ENCODE results near the gene PITX3.

The PITX3 gene

DNA sequence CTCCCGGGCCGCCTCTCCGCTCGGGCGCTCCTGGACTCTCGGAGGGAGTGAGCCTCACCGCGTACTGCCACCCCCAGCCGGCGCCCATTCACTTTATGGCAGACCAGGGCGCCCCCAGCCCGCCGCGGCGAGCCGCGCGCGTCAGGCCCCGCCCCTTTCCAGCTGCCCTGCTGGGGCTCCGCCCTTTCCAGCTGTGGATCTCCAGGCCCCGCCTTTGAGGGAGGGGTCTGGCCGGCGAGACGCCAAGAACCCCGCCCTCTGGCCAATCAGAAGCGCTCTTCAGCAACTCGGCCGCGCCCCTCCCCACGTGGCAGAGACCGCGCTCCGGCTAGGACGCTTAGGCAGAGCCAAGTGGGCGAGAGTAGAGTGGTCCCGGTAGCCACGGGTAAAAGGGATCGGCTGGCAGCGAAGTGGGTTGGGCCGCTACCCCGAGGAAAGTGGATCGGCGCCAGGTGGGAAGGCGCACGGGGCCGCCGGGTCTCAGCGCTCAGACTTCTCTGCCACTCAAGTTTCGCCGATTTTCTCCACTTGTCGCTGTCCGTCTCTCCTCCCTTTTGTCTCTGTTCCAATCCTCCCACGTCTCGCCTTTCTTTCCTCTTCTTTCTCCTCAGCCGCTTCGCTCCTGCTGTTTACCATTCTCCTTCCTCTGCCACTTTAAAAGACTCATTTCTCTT lies at the start of gene PITX3:
PITX3 (minus strand) TSS at position 69 of the 674 bp plus-strand sequence. CDS start 9,432 bp downstream, outside the sequence.
- peak; percentile 58 for DNase-seq

DNA sequence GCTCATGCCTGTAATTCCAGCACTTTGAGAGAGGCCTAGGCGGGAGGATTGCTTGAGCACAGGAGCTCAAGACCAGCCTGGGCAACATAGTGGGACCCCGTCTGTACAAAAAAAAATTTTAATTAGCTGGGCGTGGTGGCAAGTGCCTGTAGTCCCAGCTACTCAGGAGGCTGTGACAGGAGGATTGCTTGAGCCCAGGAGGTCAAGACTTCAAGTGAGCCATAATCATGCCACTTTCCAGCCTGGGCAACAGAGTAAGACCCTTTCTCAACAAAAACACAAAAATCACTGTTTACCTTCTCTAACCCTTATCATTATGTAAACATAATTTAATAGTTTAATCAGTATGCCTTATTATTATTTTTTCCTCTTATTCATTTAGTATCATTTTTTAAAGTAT lies 48.5 kb upstream of the PITX3 start:
- DNase-seq = no peak

DNA sequence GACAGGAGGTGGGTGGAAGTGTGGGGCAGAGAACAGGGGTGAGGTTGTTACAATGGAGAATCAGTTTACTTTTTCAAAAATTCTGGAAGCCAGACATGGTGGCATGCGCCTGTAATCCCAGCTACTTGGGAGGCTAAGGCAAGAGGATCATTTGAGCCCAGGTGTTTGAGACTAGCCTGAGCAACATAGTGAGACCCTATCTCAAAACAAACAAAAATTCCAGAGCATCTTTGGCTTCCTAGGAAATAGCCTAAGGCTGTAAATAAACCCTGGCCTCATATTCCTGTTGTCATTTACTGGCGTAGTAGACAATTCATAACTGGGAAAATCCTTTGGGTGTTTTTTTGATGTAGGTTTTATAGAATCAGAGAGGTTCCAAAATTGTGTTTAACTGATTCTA lies 48.0 kb upstream of the PITX3 start:
- DNase-seq = no peak

DNA sequence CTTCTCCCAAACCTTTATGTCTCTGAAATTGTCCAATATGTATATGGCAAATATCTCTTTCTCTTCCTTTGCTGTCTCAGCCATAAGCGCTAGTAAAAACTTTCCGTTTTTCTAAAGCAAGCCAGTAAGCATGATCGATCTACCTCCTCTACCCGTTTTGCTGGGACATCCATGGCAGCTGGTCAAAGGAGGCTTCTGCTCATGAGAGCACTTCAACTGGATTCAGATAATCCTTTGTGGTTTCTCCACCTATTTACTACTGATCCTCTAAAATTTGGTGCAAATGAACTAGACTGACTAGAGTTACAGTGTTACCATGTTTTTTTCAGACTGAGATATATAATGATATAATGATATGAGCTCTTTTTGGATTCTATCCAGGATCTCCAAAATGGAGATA lies 46.7 kb upstream of the PITX3 start:
- DNase-seq = no peak

DNA sequence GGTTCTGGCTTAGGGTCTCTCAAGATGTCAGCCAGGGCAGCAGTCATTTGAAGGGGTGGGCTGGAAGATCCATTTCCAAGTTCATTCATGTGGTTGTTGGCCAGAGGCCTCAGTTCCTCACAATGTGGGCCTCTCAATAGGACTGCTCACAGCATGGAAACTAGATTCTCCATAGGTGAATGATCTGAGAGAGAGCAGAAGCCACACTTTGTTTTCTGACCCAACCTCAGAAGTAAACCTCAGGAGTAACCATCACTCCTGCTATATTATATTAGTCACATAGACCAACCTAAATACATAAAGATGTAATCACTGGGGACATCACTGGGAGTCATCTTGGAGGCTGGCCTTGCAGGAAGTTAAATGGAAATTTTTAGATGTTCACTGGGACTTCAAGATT lies 46.2 kb upstream of the PITX3 start:
- no peak for DNase-seq

DNA sequence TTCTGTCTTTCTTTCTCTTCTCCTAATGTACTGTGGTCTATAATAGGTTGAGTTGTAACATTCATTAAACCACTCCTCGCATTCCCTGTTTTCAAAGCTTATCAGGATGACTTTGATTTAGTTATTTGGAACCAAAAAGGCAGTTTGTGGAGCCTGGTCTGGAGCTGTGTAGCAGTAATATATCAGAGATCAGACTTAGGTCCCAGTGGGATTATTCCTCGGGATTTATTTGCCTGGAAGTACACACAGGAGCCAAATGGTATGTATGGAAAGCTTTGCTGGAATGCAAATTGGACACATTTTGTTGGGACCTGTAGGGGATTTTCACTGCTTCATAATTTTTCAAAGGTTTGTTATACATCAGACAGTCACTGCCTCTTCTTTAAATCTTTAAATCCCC lies 44.9 kb upstream of the PITX3 start:
- no peak for DNase-seq

DNA sequence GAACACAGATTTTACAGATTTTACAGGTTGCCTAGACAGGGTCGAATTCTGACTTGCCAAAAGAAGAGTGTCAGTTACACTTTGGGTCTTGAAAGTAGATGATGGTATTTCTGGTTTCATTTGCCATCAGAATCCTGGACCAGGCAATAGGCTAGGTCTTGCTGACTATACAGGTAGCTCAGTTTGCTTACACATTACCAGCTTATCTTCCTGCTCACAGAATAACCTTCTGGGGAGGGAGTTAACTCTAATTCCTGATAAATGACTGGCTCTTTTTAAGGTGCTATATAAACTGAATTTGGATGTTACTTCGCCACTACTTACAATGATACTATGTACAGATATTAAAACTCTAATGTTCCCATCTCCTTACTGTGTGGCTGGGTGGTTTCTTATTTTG lies 43.8 kb upstream of the PITX3 start:
- DNase-seq = no peak

DNA sequence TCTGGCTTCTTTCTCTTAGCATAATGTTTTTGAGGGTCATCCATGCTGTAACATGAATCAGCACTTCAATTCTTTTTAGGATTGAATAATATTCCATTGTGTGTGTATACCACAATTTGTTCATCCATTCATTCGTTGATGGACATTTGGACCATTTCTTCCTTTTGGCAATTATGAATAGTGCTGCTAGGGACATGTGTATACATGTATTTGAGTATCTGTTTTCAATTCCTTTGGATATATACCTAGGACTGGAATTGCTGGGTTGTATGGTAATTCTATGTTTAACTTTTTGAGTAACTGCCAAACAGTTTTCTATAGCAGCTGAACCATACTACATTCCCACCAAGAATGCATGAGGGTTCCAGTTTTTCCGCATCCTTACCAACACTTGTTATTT lies 43.2 kb upstream of the PITX3 start:
- no peak for DNase-seq

DNA sequence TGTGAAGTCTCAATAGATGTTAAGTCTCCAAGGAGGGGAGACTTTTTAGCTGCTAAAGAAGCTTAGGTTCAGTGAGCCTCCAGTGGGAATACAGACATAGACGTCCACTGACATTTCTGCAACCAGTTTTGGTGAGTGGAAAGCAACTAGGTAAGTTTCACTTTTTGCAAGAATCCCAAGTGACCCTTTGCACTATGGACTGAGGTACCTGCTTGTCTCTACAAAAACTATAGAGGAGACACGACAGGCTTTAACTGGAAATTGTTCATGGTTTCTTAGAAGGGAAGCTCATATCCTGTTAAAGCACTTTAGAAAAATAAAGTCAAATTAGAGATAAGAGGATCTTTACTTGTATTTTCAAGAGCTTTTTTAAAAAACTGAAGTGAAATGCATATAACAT lies 42.6 kb upstream of the PITX3 start:
- DNase-seq = no peak

DNA sequence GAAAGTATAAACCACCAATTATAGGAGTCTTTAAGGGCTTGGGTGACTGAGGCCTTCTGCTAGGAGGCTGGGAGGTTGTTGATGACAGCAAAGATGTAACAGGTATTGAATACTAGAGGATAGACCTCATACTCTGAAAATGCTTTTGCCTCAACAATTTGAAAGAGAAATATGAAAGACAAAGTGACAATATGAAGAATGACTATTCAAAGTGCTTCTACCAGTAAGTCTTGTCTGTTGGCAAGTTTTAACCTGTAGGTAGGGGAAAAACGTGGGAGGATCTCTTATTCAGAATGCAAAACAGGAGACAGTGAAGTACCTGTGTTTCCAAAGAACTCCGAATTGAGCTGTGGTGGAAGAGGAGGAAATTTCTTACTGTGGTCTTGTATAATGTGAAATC lies 42.2 kb upstream of the PITX3 start:
- DNase-seq = no peak

DNA sequence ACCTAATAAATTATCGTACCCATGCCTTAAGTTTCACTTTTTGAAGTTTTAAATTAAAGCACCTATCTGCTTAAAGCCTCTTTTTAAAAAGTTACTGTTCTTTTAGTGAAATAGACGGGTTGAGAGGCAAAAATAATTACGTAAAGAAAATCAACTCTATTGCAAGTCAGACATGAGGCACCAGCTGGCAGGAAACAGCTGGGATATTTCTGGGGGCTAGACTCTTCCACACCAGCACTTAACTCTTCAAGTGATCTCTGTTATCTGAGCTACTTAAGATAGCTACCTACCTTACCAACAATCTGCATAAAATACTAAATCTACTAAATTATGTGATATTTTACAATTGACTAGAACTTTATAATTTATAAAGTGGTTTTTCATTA lies 39.8 kb upstream of the PITX3 start:
- DNase-seq = no peak

DNA sequence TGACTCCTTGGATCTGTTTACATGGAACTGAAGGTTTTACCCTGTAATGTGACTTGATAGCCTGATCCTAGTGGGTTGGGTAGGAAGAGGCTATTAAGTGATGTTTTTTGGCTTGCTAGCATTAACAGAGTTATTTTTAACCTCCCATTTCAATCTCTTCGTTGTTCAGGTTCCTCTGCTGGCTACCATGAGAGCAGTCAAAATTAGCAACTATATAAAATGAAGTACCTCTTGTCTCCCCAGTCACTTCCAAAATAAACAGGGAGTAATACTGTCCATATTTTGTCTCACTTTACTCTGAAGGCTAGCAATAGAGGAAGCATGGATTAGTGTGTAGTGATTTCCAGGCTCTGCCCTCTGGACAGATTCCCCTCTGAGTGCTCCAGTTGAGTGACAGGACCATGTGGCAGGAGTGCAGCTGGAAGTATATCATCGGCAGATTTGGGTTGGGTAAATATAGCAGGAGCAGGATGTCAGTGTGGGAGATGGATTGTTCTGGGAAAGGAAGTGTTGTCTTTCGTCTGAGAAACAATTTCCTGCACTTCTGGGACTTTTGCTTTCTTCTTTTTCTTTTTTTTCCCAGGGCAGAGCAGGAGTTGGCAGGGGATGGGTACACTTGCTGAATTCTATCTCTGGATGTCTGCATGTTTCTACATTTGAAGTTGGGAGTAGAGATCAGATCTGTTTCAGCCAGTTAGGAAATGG lies 39.2 kb upstream of the PITX3 start:
- DNase-seq = peak; percentile 1

DNA sequence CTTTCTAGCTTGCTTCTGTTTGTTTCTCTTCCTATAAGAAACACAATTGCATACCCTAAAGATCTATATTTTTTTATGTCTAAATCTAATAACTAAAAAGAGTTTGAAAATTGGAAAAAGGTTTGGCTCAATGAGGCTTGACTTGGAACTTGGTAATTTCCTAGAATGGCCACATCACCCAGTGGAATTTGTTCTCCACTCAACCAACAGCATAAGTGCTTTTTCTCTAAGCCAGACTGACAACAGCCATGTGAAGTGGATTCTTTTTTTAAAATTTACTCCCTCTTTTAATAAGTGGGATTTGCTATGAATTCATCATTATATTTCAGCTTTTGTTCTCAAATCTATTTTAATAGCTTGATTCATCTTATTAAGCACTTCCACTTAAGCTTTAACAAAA lies 37.8 kb upstream of the PITX3 start:
- no peak for DNase-seq

DNA sequence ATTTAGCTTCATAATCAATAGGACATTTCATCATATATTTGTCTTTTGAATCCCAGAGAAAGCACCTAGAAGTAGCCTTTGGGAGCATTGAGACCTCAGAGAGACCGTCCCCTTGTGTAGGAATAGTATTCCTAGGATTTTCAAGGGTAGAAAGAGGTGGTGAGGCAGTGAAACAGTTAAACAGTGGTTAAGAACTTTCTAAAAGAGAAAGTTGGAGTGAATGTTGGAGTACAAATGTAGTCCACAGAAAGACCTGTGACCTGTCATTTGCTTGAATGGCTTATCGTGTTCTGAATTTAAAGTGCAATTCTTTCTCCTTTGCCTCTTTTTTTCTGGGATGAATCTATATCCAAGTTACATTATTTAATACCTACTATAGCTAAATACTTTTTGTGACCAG lies 34.0 kb upstream of the PITX3 start:
- DNase-seq = no peak

DNA sequence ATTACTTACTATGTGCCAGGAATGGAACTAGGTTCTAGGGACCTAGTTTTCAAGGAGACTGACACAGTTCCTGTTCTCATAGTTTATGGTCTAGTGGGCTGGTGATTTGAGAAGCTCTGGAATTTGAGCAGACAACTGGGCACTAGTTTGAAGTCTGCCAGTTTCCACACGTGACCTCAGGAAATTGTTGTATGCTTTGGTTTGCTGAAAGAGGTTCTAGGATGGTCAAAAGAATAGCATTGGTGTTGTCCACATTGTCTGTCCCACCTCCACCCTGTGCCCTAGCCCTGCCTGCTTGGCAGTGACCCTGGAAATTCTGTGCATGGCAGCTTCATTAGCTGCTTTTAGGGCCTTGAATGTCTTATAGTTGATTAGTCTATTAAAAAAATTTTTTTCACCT lies 32.8 kb upstream of the PITX3 start:
- DNase-seq = no peak

DNA sequence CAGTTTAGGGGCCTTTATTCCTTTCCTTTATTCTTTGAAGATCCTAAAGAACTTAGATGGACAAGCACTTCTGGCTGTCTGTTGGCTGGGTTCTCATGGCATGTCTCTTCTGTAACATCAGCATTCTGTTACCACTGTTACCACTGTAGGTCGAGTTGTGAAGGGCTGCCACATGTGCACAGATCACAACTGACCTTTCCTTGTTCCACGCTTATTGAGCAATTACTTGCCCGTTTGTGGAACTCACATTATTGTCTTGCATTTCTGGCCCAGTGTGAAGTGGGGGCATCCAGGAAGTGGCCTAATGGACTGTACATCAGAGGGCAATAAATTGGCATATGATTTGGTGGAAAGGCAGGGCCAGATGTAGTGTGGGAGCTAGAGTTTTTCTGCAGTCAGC lies 27.7 kb upstream of the PITX3 start:
- no peak for DNase-seq

DNA sequence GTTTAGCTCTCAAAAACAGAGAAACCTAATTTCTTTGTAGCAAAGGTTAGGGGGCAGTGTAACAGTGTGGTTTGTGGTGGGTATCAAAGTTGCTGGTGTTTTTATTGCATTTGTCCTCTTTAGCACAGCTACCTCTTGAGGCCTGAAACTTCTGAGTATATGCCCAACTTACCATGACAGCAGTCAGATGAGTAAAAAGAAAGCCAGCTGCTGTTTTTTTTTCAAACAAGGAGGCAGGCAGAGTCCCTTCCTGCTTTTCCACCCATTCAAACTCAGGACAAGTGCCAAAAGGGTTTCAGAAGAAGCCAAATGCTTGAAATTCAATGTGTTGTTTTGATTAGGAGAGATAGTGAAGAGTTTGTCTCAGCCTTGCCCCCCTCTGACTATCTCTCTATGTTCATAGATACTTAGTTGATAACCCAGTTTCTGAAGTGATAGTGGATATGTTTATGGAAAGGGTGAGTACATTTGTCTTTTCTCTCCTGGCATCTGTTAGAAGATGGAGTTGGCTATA lies 27.1 kb upstream of the PITX3 start:
- DNase-seq = no peak

DNA sequence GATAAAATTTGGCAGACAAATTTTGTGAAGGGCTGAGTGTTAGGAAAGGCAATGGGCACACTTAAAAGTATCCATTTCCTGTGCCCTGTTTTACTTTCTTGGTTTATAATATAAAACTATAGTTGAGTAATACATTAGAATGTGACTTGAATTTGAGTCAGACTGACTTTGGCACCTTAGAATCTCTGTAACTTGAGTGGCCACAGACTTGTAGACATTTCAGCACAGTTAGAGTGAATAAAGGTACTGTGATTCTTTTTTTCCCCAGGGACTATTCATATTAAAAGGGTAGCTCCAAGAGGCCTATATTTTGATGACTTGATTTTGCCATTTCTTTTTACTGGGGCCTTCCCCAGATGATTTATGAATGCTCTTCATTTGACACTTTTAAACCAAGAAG lies 26.4 kb upstream of the PITX3 start:
- no peak for DNase-seq

DNA sequence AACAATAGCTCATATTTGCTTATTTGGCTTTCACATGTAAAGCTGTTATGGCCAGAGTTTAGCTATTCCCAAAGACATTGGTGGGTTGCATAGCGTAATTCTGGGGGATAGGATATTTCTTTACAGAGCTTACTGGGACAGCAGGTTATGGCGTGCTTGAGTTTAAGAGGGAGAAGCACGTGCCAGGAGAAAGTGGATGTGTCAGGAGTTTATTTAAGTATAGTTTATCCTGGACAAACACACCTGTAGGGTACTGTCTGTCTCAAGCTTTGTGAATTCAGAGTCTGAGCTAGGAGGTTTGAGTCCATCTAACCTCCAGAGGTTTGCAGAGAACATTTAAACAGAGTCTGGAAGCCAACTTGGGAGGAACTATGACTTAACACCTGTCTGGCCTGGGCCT lies 25.4 kb upstream of the PITX3 start:
- DNase-seq = no peak

DNA sequence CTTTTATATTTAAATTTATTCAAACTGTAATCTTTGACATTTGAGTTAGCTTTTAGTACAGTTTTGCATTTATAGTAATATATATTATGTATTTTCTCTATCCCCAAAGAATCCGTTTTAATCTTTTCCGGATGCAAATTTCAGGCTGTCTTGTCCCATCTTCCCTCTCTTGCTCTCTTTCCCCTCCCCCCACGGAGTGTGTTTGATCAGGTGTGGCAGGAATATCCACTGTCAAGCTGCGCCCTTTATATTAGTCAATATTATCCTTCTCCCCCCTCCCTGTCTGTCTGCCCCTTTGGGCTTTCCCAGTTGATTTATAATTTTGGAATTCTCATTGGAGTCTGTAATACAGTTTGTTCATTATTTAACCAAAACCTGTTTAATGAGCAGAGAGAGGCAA lies 23.1 kb upstream of the PITX3 start:
- DNase-seq = no peak

DNA sequence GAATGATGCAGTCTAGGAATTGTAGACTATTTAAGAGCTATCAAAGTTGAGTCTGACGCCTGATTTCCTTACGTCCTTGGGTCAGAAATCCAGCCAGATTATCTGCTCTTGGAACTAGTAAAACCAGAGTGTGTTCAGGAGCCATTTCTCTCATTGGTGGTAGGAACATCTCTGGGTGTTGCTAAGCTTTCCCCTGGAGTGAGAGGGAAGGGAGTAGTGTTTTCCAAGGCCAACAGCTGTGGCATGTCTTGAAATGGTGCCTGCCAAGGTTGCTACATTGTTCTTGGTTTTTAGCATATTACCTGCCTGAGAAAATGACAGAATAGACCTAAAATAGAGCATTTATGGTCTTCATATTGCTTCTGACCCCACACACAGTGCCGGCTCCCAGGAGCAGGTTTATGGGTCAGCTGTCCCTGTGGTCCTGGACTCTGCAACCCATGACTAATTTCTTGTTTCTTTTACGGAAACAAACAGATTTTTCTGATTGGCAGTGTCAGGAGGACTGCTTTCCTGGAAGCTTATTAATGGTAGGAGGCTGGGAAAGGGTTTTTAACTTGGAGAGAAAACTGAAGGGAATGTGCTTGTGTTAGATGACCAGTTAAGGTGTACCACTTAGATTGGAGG lies 21.5 kb upstream of the PITX3 start:
- no peak for DNase-seq

DNA sequence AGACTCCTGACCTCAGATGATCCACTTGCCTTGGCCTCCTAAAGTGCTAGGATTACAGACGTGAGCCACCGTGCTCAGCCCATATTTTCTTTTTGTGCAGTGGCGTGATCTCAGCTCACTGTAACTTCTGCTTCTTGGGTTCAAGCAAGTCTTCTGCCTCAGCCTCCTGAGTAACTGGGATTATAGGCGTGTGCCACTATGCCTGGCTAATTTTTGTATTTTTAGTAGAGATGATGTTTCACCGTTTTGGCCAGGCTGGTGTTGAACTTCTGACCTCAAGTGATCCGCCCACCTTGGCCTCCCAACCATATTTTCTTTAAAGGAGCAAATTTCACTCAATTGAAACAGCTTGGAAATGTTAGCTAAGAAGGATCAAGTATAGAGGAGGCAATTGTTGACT lies 20.5 kb upstream of the PITX3 start:
- no peak for DNase-seq

DNA sequence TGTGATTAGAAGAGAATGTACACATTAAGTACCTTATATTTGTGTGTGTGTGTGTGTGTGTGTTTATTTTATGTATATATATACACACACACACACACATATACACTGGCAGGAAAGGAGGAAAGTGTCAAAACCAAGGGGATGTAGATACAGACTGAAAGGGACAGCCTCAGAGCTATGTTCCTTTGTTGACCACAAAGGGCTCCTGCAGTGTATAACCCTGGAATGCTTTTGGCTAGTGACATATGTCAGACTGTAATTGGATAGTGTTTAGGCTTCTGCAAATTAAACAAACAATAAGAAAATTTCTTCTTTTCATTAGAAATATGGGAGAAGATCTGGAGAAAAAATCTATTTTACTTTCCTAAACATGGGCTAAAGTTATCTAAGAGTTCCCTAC lies 19.9 kb upstream of the PITX3 start:
- DNase-seq = no peak

DNA sequence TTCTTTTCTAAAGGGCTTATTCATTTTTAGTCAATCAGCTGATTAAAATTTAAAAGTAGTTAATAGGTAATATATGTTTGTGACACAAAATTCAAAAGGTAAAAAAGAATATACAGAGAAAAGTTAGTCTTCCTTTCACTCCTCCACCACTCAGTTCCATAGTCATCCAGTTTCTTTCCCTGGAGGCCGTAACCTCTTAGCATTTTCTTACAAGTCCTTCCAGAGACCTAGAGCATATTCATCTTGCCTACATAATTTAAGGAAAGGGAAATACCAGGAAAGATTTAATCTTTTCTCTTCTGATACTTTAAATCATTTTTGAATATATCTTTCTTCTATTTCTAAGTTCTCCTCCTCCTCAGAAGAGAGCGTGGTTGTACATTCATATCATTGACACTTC lies 14.1 kb upstream of the PITX3 start:
- DNase-seq = no peak
